Urothelium cell line (cell line): ENCODE data around the gene WWP2.
"Not testable (repeated sequence)": the region's sequence is repeated elsewhere in the genome, so short reads cannot be mapped to it uniquely, and the experiment has no call there.

Source experiments
- DNase-seq: peaks from one replicate; pipeline ENCODE4 v3.0.0; 2011; ENCODE audit warnings: low spot score, mixed read lengths
- FAIRE-seq: peaks from 2 replicates; lab custom pipeline; 2011; peaks lifted over from hg19 to GRCh38; lab: Jason Lieb, UNC

The WWP2 gene

DNA sequence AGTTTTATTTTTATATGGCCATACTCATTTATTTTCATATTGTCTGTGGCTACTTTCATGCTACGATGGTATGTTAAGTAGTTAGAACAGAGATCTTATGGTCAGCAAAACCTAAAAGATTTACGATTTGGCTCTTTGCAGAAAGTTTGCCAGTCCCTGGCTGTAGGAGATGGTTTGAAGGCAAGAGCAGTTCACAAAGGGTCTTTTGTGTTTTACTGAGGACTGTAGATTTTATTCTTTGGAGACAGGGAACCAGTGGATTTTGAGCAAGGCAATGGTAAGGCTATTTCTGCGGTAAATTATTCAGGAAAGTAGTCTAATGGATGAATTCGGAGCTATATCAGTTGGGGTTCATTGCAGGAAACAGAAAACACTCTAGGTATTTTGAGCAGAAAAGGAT, 90.7 kb downstream of the WWP2 start:
- DNase-seq = no peak

DNA sequence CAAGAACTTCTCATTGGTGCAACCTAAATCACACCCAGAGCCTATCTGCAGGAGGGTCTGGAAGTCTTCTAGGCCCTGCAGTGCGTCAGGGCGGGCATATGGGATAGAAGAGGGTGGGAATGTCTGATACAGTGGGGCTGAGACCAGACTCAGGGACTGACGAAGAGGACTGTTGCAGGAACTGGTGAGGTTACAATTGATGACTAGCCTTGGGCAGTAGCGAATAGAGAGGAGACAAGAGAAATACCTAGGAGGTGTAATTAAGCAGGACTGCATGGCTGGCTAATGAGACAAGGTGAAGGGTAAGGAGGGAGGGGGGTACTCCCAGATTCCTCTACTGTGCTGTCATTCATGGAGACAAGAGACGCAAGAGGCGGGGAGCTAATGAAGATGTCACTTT, 91.3 kb downstream of the WWP2 start:
- FAIRE-seq (no peak), DNase-seq (no peak)

More for the DNA sequence above, 90.7 kb downstream of the WWP2 start:
- FAIRE-seq = no peak

DNA sequence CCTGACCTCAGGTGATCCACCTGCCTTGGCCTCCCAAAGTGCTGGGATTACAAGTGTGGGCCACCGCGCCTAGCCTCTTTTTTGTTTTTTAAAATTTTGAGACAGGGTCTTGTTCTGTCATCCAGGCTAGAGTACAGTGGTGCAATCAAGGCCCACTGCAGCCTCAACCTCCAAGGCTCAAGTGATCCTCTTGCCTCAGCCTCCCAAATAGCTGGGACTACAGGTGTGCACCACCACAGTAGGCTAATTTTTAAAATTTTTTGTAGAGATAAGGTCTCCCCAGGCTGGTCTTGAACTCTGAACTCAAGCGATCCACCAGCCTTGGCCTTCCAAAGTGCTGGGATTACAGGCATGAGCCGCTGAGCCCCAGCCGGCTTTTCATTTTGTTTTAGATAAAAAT, 92.6 kb downstream of the WWP2 start:
- DNase-seq, FAIRE-seq: not testable (repeated sequence)

DNA sequence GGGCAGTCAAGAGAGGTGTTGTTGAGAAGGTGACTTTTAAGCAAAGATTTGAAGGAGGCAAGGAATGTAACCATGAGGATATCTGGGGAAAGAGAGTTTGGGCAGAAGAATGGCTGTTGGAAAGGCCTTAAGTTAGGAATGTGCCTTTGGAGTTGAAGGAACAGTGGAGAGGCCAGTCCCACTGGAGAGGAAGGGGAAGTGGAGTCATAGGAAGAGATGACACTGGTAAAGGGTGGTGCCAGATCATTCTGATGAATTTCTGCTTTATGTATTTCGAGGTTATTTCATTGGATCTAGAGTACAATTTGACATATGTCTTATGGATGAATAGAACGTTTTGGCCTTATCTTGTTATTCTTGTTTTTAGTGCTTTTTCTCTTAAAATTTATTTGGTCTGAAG, 93.5 kb downstream of the WWP2 start:
- no peak for DNase-seq
- no peak for FAIRE-seq

DNA sequence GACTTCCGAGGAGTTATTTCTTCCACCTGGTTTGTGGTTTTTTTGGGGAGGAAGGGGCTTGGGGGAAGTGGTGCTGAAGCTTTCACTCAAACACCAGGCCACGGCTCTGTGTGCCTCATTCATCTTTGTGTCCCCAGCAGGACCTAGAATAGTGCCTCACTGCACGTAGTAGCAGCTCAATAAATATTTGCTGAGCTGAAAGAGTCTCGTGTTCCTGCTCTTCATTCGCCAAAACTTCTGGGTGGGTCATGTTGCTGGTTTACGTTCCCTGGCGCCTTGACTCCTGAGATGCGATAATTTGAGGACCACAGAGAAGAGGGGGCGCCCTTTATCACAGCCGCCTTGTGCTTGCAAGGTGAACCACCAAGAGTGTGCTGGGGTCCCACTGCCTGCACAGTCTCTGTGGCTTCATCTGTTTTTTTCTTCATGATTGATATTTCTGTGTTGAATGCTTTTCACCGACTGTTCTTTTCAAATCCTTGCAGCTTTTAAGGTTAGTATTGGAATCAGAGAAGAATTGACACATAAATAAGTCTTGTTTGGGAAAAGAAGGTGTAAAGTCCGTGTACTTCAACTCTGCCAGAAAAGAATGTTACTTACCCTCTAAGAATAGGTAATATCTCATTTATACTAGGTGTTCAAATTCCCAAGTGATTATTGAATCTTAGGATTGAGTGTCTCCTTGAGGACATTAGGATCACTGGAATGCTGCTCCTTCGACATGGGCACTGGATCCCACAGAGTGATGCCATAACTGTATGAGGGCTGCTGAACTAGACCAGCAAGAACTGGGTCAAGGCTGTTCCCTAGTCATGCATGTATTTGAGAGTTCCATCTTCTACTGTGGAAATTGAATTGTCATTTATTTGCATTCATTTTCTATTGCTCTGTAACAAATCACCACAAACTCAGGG, 96.3 kb downstream of the WWP2 start:
- DNase-seq (no peak), FAIRE-seq (no peak)

DNA sequence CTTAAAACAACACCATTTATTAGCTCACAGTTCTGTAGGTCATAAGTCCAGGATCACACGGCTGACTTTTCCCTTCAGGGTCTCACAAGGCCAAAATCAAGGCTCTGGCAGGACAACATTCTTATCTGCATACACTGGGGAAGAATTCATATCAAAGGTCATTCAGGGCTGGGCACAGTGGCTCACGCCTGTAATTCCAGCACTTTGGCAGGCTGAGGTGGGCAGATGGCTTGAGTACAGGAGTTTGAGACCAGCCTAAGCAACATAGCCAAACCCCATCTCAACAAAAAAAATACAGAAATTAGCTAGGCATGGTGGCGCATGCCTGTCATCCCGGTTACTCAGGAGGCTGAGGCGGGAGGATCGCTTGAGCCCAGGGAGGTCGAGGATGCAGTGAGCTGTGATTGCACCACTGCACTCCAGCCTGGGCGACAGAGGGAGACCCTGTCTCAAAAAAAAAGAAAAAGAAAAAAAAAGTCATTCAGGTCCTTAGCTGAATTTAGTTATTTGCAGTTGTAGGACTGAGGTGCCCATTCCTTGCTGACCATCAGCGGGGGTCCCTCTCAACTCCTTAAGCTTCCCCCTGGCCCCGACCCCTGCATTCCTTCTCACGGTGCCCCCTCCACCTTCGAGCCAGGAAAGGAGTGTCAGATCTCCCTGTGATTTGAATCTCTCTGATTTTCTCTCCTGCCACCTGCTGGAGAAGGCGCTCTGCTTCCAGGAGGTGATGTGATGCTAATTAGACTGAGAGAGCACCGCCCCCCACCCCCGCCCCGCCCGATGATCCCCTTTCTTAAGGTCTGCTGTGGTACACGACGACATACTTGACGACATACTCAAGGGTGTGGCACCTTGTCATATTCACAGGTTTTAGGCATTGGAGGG, 97.2 kb downstream of the WWP2 start:
- DNase-seq (peak; percentile 47), FAIRE-seq (no peak)

DNA sequence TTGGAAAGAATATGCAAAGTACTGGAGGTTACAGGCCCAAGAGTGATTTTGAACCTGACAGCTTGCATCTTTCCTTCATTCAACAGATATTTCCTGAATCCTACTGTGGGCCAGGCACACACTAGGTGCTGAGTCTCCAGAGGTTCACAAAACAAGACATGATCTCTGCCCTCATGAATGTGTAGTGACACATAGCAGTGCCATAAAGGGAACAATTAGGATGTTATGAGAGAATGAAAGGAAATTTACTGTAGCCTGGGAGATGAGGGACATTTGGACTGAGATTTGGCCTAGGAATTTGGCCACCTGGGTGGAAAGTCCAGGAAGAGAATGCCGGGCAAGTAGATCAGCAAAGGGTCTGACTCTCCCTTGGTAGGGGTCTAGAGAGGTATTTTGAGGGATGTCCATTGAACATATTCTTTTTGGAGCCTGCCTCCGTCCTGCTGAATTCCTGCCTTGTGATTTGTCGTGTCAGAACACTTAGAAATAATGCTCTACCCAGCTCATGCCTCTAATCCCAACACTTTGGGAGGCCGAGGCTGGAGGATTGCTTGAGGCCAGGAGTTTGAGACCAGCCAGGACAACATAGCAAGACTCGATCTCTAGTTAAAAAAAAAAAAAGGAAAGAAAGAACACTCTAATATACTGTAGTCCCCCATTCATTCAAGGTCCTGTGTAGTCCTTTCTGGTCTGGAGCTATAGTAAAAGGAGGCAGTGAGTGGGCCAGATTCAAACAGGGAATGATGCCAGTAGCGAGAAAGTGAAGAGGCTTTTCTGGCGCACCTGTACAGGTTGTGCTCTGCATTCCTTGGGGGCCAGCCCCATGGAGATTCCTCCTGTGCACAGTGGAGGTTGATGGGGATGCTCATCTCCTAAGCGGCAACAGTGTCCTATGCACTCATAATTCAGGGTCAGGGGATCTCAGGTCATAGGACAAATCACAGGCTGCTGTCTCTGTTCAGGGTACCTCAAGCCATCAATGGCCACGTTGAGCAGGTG, 98.4 kb downstream of the WWP2 start:
- FAIRE-seq = no peak
- DNase-seq = no peak

DNA sequence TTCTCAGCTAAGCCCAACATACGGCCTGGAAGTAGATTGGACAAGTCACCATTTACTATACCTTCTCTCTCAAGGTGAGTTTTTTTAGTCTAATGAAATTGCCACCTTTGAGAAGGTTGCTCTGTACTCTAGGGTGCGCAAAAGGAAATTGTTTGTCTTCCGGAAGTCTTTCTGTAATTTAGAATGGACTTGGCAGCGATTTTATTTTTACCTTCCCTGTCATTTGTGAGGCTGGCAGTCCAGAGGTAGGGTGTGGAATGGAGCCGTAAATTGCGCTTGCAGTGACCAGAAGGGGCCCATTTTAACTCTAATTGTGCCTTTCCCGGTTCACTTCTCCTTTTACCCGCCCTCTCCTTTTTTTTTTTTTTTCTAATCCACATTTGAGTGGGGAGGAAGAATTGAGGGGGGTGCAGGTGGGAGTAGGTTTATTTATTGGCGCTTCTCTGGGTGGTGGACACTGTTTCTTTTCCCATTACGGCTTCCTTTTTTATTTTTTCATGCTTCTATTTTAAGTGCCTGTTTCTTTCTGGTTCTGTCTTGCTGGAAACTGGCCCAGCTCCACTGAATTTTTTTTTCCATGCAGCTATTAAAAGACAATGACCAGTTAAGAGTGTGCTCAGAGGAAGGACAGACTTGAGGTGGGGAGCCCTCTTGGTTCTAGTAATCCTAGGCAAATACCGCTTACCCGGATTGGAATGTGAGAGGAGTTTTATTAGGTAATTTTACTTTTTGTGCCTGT, 99.3 kb downstream of the WWP2 start:
- no peak for DNase-seq
- FAIRE-seq = no peak

DNA sequence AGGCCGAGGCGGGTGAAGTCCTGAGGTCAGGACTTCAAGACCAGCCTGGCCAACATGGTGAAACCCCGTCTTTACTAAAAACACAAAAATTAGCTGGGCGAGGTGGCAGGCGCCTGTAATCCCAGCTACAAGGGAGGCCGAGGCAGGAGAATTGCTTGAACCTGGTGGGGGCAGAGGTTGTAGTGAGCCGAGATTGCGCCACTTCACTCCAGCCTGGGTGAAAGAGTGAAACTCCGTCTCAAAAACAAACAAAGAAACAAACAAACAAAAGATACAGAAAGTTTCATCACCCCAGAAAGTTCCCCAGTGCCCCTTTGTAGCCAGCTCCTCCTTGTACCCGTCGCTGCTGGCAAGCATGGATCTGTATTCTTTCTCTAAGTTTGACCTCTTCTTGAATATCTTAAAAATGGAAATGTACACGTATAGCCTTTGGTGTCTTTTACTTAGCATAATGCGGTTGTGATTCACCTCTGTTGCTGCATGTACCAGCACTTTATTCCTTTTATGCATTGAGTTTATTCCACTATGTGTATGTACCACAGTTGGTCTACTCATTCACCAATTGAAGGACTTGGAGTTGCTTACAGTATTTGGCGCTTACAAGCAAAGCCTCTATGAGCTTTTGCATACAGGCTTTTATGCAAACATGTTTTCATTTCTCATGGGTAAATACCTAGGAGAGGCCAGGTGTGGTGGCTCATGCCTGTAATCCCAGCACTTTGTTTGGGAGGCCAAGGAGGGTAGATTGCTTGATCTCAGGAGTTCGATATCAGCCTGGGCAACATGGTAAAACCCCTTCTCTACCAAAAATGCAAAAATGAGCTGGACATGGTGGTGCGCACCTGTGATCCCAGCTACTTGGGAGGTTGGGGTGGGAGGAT, 101.5 kb downstream of the WWP2 start:
- no peak for FAIRE-seq
- no peak for DNase-seq

DNA sequence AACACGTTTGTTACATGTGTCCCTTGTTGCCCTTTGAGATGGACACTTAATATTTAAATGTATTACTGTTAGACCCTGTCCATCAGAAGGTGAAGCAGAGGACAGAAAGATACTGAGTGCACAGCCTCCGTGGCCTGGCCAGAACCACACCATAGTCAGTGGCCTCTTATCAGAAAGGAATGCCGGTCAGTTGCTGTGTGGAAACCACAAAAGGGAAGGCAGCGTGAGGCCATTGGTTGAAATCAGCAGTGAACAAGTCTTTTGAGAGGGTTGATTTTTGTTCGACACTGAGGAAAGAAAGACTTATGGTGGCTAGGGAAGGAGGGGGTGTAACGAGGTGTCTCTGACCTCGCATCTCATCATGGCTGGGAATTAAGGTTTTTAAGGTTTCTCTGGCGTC, 103.6 kb downstream of the WWP2 start:
- DNase-seq (peak; percentile 20), FAIRE-seq (no peak)

DNA sequence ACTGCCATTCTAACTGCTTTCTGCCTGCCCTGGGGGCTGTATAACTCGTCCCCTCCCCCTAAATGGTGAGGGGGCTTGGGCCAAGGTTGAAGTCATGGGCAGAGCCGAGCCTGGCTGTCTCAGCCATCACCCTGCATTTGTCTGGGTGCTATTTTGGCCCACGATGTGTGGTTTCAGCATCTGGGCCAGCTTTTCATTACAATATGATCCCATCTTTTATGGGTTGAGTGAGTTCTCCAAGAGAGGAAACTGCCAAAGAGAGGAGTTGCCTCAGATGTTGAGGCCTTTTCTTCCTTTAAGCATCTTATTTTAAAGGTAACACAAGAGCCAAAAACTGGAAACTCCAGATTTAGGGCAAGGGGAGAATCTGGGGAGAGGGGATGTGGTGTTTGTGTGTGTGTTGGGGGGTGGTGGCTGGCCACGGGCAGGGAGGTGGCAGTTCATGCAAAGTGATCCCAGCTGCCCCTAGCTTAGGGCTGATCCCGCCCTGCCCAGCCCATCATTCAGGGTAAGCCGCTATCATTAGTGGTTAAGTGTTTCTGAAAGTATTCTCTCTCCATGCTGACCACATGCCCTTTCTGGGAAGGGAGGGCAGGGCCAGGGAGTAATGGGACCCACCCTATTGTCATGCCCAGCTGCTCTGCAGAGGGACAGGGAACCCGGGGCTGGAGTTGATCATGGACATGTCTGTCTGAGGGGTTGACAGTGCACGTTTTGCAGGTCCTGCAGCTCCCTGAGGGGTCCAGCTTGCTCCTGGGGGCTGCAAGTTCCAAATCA, 105.8 kb downstream of the WWP2 start:
- no peak for FAIRE-seq

DNA sequence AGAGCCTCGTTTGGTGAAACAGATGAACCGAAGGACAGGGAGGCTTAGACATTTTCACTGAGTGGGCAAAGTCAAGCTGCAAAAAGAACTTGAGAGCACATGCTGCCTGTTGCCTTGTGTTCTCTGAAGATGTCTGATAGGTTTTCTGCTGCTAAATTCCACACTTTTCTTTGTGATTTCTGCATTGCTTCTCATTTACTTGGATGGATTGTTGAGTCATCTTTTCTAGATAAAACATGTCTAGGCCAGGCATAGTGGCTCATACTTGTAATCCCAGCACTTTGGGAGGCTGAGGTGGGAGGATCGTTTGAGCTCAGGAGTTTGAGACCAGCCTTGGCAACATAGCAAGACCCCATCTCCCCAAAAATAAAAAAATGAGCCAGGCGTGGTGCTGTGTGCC, 108.6 kb downstream of the WWP2 start:
- no peak for FAIRE-seq
- no peak for DNase-seq

More for the DNA sequence above, 105.8 kb downstream of the WWP2 start:
- DNase-seq = no peak

DNA sequence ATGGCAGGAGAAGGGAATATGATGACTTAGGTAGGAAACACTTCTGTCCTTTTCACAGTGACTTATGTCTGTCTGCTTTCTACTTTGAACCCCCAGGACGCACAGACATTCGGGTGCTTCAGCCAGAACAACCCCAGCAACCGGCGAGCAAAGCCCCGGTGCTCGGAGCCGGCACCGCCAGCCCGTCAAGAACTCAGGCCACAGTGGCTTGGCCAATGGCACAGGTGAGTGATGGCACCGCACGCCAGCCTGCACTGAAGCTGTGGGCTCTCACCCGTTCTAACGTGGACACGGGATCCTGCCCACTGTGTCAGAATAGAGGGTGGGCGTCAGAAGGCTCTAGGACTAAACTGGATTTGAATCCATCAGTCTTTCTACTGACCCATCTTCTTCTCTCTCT, 109.6 kb downstream of the WWP2 start:
- FAIRE-seq = no peak
- no peak for DNase-seq

DNA sequence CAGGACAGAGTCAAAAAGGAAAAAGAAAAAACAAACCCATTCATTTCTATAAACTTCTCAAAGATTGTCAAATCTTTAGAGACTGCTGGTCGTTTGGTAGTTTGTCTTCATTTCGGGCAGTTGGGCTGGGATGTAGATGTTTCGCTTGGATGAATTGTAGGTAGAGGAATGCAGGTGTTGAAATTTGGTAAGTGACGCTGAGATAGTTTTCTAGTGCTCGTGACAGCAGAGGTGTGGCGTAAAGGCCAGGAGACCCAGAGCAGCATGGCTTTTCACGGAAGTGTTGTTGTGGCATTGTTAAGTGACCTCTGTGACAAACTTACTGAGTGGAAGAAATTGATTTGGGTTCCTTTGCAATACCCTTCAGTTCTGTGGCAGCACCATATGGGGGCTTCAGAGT, 110.8 kb downstream of the WWP2 start:
- FAIRE-seq = no peak
- no peak for DNase-seq

DNA sequence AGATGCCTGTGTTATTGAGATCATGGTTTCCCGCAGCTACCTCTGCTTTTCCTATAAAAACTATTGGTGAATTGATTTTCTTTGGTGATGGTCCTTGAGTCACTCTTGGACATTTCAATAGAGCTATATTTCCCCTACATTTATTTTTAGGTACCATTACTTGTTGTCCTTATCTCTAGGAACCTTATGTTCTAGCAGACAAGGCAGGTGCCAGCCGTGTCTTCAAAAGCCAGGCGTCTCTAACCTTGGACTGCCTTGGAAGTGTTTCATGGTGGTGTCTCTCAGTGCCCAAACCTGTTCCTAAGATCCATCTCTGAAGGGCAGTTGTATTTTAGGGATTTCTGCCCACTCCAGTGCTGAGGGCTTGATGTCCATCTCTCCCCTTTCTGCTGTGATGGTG, 111.7 kb downstream of the WWP2 start:
- FAIRE-seq (no peak), DNase-seq (no peak)

DNA sequence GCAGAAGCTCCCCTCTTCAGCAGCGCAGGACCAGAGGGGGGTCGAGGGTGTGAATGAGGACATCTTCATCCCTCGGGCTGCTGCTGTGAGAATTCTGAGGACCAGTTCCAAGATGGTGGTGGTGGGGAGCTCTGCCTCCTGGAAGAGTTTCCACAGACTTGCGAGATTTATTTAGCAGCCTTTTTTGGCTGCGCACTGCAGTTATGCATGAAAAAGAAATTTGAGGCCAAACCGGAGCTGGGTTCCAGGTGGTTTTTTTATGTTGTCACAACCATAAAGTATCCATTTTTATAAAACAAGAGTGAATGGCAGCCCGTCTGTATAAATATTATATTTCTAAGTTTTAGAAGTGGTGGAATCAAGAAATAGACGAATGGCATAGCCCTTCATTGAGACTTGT, 112.1 kb downstream of the WWP2 start:
- DNase-seq (no peak), FAIRE-seq (no peak)

DNA sequence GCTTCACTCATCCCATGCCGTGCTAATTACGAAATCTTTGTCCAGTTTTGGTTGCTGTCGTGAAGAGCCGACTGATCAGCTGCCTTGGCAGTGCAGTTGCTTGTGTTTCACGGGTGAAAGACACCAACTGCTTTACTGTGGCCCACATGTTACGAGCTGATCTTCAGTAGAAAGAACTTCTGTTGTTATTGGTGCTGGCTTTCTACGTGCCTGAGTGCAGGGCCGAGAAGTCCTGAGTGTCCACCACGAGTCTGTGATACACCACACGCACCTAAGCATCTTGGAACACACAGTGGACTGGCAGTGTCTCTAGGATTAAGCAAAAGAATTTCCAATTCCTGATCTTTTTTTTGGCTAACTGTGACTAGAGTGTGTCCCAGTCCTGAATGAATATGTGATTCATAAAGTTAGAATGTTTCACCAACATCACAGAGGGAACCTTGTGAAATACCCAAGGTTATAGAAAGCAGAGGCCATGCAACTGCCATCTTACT, 118.6 kb downstream of the WWP2 start:
- DNase-seq = no peak
- FAIRE-seq = no peak

DNA sequence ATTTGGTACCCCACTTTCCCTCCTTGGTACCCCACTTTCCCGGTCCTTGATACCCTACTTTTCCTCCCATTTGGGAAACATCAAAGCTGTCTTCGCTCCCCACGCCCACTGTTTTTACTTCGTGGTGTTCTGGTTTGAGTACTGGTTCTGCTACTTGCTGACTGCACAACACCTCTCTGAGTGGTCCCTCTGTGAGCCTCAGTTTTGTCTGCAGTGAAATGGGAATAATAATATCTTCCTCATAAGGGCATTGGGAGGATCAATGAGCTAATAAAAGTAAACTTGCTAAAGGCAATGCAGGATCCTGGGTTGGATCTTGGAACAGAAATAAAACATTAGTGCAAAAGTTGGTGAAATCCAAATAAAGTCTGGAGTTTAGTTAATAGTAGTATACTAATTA, 119.0 kb downstream of the WWP2 start:
- no peak for FAIRE-seq
- no peak for DNase-seq
